NCI-H460 (cell line): ENCODE data around the gene GOLGA6C. TPM values are rescaled to one million over a fixed set of nuclear protein-coding genes. Genes with fewer than 3 reads are reported as not detected.
A peak's percentile ranks its signal among the peaks of the same experiment; 100 is the strongest.
"Not testable (repeated sequence)": the region's sequence is repeated elsewhere in the genome, so short reads cannot be mapped to it uniquely, and the experiment has no call there.

Source experiments
- DNase-seq: peaks from one replicate; pipeline ENCODE4 v3.0.0-alpha.2; 2016; ENCODE audit warnings: low read depth; ENCODE audit errors: extremely low read depth
- total RNA-seq: library from RNA; depleted of rRNA; stranded (reverse); fragments of >200 nt; shearing (Covaris generic); gene quantifications from 2 replicates; pipeline ENCODE4 v1.2.3, GENCODE V29; 2014

Gene GOLGA6C
- total RNA-seq, 1 experiment from 2014 or later: not detected

- DNase-seq: no peak
These were observed 8.4 kb upstream of the GOLGA6C start for GRCh38 chr15:75249726-75250125.

- DNase-seq: not testable (repeated sequence)
These were observed 6.8 kb upstream of the GOLGA6C start for GRCh38 chr15:75251343-75251742.

DNA sequence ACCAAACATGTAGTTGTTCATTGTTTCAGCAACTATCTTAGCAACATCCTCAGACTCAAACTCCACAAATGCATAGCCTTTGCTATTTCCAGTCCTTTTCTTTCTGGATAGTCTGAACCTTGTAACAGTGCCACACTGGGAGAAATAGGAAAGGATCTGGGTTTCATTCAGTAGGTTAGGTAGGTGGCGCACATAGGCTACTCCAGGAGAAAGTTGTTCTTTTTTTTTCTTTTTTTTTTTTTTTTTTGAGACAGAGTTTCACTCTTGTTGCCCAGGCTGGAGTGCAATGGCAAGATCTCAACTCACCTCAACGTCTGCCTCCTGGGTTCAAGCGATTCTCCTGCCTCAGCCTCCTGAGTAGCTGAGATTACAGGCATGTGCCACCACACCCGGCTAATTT lies 5.8 kb upstream of the GOLGA6C start:
- not testable (repeated sequence) for DNase-seq

- not testable (repeated sequence) for DNase-seq
These were observed 648 bp downstream of the GOLGA6C start for GRCh38 chr15:75258620-75259343.

DNA sequence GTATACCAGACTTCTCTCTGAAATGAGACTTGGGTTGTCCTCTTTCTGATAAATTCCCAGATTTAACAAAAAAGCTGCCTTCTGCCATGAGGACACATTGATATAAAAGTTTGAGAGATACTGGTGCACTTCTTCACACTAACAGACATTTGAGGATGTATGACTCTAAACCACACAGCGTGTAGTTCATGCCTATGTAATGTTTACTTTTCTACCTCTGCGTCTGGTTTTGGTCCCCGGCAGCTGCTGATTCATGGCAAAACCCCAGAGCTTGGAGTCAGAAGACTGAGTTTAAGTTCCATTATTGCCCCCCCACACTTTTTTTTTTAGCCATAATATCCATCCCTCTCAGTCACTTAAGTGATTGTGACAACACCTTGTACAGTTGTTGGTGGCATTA lies 1.7 kb downstream of the GOLGA6C start:
- DNase-seq: not testable (repeated sequence)

DNA sequence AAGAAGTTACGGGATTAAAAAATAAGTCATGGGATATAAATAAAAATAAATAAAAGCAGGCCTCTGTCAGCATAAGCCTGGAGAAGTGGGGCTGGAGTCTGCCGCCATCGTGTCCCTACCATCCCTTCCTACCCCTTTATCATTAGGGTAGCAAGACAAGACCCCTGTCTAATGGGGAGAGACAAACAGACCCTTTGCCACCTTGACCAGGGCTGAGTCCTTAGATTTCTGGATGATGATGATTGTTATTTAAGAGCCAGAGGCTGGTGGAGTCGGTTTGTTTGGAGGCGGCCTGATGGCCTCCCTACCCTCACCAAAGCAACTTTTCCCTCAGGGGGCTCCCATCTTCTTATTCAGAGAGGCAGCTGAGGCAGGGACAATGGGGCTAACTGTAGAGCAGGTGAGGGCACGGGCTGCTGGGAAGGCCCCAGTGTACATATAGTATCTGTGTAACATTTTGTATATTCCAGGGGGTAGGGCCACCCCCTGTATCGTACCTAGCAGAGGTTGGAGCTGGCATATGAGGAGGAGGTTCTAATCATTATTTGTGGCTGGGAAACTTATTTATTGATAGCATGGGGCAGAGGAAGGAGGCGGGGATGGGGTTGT lies 15.7 kb downstream of the GOLGA6C start:
- DNase-seq: not testable (repeated sequence)

GRCh38 chr15:75274509-75275107 lies 16.5 kb downstream of the GOLGA6C start:
- DNase-seq: peak; percentile 68

- DNase-seq: not testable (repeated sequence)
These were observed 17.5 kb downstream of the GOLGA6C start for GRCh38 chr15:75275617-75276016.

DNA sequence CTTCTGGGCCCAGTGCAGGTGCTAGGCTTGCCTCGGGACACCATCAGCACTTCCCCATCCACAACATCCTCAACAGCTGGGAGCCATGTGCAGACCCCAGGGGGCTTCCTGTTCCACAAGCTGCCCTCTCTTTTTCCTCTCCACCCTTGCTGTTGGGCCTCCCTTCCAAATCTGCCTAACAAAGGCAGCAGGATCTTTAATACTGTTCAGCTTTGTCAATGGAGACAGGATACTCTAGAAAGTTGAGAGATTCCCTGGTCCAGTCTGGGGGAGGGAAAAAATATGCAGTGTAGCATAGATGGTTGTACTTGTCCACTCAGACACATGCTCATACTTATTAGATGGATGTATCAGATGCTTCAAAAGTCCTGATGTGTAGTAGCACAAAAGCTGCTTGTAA lies 20.4 kb downstream of the GOLGA6C start:
- DNase-seq: not testable (repeated sequence)

DNA sequence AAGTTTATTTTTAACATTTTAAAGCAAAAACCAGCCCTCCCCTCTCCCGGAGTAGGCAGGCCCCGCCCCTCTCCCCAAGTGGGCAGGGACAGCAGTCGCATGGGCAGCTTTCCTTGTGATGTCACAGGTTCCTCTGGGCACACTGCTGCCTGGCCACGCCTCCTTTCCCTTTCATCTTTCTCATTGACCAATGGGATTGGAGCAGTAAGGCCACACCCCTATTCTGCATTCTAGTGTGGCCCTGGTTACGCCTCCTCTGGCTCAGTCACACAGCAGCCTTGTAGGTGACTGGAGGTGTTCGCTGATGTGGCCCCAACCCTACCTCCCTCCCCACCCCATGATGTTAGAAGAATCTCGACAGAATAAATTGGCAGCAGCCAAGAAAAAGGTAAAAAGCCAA lies 24.4 kb downstream of the GOLGA6C start, which contains the start of gene GOLGA6D:
Gene GOLGA6D, plus strand, starts transcription at position 264 of the 400 bp plus-strand sequence. Its CDS starts 41 bp downstream, at position 305.
- DNase-seq: not testable (repeated sequence)

- DNase-seq: not testable (repeated sequence)
These were observed 26.0 kb downstream of the GOLGA6C start for GRCh38 chr15:75284152-75284551.

- not testable (repeated sequence) for DNase-seq
These were observed 35.5 kb downstream of the GOLGA6C start for GRCh38 chr15:75293660-75294059.

DNA sequence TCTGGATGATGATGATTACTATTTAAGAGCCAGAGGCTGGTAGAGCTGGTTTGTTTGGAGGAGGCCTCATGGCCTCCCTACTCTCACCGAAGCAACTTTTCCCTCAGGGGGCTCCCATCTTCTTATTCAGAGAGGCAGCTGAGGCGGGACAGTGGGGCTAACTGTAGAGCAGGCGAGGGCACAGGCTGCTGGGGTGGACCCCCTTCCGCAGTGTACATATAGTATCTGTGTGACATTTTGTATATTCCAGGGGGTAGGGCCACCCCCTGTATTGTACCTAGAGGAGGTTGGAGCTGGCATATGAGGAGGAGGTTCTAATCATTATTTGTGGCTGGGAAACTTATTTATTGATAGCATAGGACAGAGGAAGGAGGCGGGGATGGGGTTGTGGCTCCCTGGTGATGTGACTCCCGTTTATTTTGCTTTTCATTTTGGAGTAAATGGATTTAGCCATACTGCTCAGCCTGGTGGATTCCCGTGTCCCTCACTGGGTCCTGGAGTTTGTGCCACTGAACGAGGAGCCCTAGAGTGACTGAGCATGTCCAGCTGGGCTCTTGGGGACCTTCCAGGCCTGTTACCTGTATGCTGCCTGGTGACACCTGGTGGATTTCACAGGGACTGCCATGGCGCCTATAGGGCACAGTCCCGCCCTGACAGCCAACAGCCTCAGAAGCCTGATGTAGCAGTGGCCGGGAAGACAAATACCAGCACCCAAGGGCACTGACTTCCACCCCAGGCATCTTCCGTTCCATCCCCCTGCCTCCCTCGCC lies 40.6 kb downstream of the GOLGA6C start:
- DNase-seq: not testable (repeated sequence)

DNA sequence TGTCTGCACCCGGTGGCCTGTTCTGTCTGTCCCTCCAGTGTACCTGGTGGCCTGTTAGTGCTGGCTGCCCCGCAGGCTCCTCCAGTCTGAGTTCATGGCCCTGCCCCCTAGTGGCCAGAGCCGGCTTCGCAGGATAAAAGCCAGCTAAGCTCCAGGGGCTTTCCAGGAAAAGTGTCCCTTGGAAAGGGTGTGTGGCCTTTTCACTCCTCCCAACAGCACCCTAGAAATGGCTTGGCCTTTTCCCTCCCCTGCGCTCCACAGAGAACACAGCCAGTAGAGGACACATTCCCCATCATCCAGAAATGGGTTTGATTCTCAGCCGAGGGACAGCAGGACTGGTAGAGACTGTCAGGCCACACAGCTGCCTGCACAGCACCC lies 41.2 kb downstream of the GOLGA6C start:
- DNase-seq: not testable (repeated sequence)

- DNase-seq: not testable (repeated sequence)
These were observed 41.9 kb downstream of the GOLGA6C start for GRCh38 chr15:75300026-75300425.

GRCh38 chr15:75302318-75302717 lies 44.2 kb downstream of the GOLGA6C start:
- no peak for DNase-seq

- DNase-seq: not testable (repeated sequence)
These were observed 44.6 kb downstream of the GOLGA6C start for GRCh38 chr15:75302753-75303152.

- DNase-seq: no peak
These were observed 48.1 kb downstream of the GOLGA6C start for GRCh38 chr15:75306188-75306587.

- DNase-seq: peak; percentile 34
These were observed 49.8 kb downstream of the GOLGA6C start for GRCh38 chr15:75307778-75308390.

- no peak for DNase-seq
These were observed 51.6 kb downstream of the GOLGA6C start for GRCh38 chr15:75309711-75310110.
